GM19043 (cell line): Measurements from ENCODE around the gene IL12RB2.

Source experiments
- ATAC-seq: cut with Tn5 transposase; IDR thresholded peaks from one replicate; pipeline ENCODE4 v1.9.1; 2021; ENCODE audit warnings: low read depth; ENCODE audit not compliant: unreplicated experiment

Gene IL12RB2

DNA sequence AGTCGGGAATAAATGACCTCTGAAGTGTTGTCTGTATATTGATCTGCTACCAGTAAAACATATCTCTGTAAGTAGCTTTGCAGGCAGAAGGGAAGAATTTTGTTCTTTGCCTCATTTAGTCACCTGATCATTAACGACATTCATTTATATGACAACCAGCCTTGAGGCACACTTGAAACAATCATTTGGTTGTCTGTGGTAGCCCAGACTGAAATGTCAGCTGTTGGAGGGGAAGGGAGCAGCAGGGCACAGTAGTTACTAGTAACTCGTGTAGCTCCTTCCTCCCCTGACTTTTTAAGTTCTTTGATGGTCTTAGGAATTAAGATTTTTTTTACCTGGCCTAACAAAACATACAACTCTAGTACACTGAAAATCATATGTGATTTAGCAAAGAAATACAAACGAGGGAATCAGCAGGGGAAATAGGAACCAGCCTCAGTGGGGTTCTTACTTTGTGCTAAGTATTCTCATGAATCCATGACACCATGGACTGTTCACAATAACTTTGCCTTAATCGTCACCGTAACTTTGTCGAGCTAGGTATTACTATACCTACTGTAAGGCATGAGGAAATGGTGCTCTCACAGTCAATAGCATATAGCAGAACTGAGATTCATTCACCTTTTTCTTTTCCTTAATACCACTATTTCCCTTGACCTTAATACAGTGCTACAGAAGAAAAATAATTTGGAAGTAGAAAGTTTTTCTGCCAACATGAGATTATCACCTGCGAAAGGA lies 6.4 kb downstream of the IL12RB2 start:
- ATAC-seq = no peak

- no peak for ATAC-seq
Observed at GRCh38 chr1:67314696-67315095, 7.0 kb downstream of the IL12RB2 start.

- no peak for ATAC-seq
Observed at GRCh38 chr1:67316180-67316902, 8.7 kb downstream of the IL12RB2 start.

DNA sequence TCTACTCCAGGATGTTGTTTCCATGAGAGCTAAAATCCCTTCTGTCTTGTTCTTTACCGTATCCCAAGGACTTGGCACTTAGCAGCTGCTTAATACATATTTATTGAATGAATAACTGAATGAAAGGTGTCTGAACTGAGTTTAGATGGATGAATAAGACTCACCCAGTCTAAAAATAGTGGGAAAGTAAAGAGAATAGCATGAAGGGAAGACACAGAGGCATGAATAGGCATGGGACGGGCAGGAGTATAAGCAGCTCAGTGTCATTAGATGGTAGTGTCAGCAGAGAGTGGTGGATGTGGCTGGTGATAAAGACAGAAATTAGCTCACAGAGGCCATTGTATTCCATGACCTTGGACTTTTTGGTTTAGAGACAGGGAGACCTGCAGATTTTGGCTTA lies 9.2 kb downstream of the IL12RB2 start:
- ATAC-seq = no peak

DNA sequence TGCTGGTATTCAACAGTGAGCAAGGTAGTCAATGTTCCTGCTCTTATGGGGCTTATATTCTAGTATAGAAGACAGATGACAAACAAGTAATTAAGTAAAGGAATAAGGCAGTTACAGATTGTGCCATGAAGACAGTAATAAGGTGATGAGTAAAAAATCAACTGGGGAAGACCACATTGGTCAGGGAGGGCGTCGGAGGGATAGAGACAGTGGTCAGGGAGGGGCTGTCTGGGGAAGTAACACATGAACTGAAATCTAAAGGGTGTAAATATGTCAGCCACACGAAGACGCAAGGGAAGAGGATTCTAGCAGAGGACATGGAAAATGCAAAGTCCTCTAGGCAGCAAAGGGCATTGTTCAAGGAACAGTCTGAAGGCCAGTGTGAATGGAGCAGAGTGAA lies 10.1 kb downstream of the IL12RB2 start:
- ATAC-seq = no peak

DNA sequence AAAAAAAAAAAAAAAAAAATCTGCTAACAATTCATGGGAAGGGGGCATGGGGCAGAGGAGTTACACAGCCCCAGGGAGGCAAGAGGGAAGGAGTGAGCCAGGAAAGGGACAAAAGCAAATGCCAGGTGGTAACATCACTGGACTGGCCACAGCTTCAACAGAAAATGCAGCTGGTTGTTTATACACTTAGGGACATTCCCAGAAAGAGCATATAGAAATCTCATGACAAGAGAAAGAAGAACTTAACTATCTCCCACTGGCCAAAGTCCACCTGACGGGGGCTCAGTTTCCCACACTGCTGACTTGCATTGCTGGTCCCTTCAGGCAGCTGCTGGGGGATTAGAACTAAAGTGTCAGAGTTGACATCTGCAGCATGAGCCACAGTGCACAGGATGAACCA lies 14.8 kb downstream of the IL12RB2 start:
- no peak for ATAC-seq

DNA sequence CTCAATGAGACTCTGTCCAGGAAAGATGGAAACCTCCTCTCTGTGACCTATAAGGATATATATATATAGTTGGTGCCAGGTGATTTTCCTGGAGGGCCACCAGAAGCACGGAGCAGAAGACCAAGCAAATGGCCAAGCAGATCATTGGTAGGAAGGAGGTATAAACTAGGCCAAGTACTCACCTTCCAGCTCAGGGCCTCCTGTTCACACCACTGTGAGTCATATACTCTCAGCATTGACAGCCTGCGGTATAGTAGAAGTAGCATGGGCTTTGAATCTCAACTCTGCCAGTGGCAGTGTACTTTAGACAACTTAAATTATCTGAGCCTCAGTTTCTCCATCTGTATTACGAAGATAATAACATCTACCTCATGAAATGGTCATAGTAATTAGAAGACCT lies 15.4 kb downstream of the IL12RB2 start:
- ATAC-seq = no peak

GRCh38 chr1:67324068-67324467 lies 16.4 kb downstream of the IL12RB2 start:
- ATAC-seq = no peak

GRCh38 chr1:67327864-67328466 lies 20.3 kb downstream of the IL12RB2 start:
- no peak for ATAC-seq

DNA sequence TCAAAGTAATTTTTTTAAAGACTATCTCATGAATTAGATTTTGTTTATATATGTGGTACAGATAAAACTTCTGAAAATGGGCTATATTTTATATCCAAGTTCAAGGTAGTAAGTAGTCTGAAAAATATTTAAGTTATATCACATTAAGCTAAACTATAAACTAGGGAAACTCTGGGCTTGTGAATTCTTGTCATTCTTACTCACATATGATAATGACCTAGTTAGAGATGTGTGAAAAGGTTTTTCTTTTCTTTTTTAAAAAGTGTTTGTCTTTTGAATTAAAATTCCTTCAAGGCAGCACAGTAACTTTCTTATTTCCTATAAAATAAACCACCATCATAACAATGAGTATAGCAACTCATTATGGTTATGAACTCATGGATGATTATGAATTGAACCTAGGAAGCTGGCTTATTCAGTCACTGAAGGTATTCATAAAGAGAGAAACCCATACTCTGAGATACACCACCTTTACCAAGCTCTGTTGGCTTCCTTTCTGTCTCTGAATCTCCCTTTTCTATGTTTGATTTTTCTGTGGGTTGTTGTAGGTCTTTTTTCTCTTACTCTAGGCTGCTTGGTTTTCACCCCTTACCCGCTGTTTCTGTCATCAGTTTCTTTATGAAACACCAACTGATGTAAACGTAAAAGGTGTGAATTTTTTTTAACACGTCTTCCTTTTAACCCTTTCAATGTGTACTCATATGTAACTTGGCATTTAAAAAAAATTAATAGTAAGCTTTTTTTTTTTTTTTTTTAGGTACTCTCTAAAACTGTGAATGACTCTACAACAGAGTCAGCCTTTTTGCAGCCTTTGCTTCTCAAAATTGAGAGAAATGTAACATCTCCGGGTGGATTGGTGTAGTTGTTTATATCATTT lies 25.2 kb downstream of the IL12RB2 start:
- ATAC-seq = peak; percentile 87

GRCh38 chr1:67333603-67334002 lies 25.9 kb downstream of the IL12RB2 start:
- ATAC-seq = no peak

DNA sequence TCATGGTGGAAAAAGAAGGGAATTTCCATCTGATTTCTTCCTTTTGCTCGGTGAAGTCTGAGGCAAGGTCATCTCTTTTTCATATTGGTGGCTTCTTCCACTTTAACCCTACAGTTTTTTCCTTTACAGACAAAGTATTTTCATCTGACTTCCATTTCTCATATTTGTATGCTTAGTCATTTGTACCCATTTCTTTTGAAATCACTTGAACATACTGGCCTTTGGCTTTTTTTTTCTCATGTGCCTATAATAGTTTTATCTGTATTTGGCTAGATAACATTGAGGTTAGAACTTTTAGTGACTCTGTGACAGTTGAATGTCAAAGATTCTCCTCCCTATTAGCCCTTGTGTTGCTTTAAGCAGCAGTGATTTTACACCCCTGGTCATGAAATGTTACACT lies 27.7 kb downstream of the IL12RB2 start:
- ATAC-seq = no peak

DNA sequence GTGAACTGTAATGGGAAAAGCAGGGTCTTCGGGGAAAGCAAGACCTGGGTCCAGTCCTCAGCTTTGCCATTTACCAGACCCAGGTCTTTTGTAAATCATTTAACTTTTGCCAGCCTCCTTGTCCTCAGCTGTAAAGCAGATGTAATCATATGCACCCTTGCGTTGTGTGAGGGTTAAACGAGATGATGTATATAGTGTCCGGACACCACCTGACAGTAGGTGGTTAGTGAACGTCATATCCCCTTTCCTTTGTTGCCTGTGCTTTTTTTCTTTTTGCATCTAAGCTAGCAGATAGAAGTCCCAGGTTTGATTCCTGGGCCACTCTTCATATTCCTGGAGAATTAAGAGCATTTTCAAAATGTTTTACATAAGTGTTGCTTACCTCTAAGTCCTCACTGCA lies 28.5 kb downstream of the IL12RB2 start:
- no peak for ATAC-seq

DNA sequence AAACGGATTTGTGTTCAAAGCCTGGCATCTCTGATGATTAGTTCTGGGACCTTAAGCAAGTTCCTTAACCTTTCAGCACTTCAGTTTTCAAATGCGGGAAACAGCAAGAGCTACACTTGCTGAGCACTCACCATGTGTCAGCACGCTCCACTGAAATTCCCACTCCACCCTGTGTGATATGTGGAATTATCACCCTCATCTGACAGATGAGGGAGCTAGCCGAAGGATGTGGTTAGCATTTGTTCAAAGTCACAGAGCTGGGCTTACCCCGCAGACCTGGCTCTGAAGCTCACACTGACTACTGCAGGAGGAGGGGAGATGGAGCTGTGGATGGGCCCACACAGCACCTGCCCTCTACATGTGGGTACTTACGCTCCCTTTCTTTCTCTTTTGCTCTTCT lies 29.1 kb downstream of the IL12RB2 start:
- no peak for ATAC-seq

GRCh38 chr1:67338642-67339041 lies 31.0 kb downstream of the IL12RB2 start:
- ATAC-seq = peak; percentile 44

- peak; percentile 36 for ATAC-seq
Observed at GRCh38 chr1:67339623-67340343, 32.1 kb downstream of the IL12RB2 start.

- ATAC-seq = peak; percentile 33
Observed at GRCh38 chr1:67342076-67342890, 34.6 kb downstream of the IL12RB2 start.

GRCh38 chr1:67345556-67345955 lies 37.9 kb downstream of the IL12RB2 start:
- ATAC-seq = no peak

DNA sequence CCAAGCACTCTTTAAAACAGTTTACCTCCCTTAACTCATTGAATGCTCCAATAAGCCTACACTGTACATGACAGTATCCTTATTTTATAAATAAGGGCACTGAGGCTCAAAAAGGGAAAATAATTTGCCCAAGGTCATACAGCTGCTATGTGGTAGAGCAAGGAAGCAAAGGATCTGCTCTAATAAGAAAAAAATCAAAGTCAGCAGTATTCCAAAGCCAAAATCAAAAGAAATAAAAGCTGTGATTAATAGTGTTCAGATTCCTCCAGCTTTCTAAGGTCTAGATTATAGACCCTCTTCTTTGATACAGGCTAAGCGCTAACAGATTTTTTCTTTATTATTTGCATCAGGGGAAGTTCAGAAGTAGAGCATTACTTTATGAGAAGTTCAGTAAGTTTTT lies 39.3 kb downstream of the IL12RB2 start:
- no peak for ATAC-seq
